Measurements from ENCODE around the gene DEFB114.
"Not testable (repeated sequence)": the region's sequence is repeated elsewhere in the genome, so short reads cannot be mapped to it uniquely, and the experiment has no call there.

The DEFB114 gene, protein sequence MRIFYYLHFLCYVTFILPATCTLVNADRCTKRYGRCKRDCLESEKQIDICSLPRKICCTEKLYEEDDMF

DNA sequence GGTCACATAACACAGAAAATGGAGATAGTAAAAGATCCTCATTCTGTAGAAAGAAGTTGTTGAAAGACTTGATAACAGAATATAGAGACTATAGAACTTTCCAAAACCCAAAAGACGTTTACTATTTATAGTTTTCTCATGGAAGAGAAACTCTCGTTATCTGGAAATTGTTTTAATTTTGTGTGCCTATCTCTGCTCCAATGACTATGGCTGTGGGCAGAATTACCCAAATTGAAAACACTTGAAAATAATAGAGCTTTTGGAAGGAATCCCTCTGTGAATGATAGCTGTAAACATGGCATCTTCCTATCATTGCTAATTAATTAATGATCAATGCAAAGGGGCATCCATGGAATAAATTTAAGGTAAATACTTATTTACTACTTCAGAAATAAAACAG is at the start of gene DEFB114:
DEFB114 (minus strand) TSS at position 101 of the 400 bp plus-strand sequence; CDS start at position 42, 59 bp downstream.
- Histone ChIP-seq H3K4me3 (no peak within 1 kb of the TSS), H3K27ac (no peak within 1 kb of the TSS)

DNA sequence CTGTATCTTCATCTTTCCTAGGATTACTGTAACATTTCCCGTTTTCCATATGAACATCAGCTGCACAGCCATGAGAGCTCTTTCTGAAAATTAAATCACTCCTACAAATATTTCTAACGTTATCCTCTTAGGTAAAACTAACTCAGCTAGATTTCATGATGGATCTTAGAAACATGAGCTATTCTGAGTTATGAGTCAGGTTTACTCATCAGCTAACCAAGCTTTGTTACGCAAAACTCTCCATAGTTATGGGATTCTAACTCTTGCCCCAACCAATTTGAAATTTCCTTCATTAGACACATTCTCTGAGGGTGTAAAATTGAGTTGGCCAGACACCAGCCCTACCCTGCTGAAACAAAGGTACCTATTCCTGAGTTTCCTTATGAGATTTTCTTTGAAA is 43.9 kb upstream of the DEFB114 start:
- no peak overlapping the region for H3K27ac ChIP-seq
- H3K4me3 ChIP-seq, result no peak overlapping the region

DNA sequence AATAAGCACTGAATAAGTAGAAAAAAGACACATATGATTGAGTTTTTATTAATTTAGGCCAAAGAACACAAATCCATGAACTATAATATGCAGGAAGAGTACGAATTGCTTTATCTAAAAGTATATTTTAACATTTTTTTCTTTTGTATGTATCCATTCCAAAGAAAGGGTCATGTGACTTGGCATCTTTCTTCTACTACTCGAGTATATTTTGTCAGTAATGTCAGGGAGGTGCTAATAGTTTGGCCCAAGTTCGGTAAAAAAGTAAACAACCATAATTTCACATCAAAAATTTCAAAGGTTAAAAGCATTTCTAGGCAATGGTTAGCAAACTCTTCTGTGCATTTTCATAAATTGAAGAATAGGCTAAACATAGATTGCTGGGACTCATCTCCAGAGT is 39.2 kb upstream of the DEFB114 start:
- no peak overlapping the region for H3K27ac ChIP-seq
- no peak overlapping the region for H3K4me3 ChIP-seq

DNA sequence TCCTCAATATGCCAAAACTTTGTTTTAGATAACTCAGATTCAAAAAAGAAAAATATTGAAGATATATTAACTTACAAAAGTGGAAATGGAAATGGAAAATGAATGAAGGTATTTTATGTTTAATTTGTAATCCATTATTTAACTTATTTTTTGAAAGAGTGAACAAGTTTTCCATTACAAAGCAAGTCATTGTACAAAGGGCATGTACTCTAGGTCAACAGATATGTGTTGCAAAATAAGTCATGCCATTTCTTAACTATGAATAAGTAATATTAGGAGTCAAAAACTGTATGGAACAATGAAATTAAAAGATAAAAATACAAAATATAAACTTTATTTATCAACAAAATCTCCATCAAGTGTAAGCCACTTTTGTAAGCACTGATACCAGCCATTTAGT is 31.3 kb upstream of the DEFB114 start:
- H3K27ac ChIP-seq, result no peak overlapping the region
- no peak overlapping the region for H3K4me3 ChIP-seq

DNA sequence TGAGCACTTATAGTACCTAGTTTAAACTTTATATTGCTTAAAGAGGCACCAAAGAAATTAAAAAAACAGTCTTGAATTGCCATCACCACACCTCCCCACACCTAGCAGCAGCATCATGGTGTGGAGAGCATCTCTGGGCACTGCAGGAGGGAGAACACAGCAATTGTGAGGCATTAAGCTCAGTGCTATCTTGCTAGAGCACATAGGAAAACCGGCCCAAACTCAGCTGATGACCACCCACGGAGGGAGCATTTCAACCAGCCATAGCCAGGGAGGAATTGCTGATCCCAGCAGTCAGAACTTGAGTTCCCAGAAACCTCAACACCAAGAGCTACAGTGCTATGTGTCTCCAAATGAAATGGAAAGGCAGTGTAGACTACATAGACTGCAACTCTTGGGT is 24.9 kb upstream of the DEFB114 start:
- Histone ChIP-seq H3K27ac (no peak overlapping the region), H3K4me3 (no peak overlapping the region)

DNA sequence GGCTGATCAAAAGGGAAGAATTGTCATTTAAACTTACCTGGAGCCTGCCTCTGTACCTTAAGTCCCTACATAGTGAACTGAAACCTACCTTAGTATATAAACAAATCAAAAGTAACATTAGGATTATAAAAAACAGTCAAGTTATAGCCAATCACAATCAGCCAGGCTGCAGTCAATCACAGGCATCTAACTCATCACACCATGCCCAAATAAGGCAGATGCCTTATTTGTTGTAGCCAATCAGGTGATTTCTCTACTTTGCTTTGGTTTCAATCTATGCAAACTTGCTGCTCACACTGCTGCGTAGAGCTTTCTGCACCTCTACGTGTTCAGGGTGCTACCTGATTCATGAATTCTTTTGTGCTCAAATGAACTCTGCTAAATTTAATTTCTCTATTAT is 23.8 kb upstream of the DEFB114 start:
- Histone ChIP-seq H3K27ac (no peak overlapping the region), H3K4me3 (no peak overlapping the region)

DNA sequence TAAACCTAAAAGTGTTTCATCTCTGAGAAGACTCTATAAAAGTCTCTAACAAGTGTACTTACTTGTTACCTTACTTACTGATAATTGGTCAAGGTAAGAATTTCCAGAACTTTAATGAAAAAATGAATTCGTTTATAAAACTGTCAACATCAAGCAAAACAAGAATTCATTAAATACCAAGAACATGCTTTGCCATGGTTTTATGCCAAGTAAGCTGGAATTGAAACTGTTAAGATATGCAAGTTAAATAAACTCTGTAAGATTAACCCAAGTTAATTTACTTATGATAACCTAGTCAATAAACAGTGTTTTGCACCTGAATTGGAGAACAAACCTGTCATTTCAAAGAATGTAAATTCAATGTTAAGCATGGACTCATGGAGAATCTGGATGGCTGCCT is 22.6 kb upstream of the DEFB114 start:
- Histone ChIP-seq H3K27ac (no peak overlapping the region), H3K4me3 (no peak overlapping the region)

DNA sequence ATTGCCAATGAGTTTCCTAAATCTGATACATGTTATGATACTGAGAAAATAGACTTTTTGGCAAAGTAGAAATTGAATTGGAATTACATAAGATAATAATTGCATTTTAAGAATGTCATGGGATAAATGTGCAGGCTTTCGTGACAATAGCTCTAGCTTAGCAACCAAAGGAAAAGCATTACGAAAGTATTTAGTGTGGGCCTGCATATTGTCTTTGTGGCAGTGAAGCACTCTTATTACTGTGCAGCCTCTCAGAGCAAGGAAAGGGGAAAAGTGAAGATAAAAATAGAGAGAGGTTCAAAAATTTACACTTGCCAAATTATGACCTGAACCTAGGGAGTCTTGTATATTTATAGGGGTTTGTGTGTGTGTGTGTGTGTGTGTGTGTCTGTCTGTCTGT is 18.1 kb upstream of the DEFB114 start:
- no peak overlapping the region for H3K27ac ChIP-seq
- H3K4me3 ChIP-seq, result no peak overlapping the region

DNA sequence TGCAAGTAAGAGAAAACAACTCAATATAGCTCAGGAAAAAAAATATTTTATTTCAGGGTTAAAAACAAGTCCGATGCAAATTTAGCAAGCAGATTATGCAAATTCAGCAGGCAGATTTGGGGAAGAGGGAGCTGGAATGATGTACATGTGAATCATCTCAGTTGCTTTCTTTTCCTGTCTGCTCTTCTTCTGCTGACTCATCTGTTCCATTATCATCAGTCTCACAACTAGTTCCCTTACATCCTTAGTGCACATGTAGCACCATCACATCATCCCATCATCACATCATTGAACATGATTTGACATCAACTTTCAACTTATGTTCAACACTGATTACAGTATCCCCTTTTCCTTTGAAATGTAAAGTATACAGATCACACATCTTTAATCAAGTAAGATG is 16.9 kb upstream of the DEFB114 start:
- Histone ChIP-seq H3K27ac (no peak overlapping the region), H3K4me3 (no peak overlapping the region)

DNA sequence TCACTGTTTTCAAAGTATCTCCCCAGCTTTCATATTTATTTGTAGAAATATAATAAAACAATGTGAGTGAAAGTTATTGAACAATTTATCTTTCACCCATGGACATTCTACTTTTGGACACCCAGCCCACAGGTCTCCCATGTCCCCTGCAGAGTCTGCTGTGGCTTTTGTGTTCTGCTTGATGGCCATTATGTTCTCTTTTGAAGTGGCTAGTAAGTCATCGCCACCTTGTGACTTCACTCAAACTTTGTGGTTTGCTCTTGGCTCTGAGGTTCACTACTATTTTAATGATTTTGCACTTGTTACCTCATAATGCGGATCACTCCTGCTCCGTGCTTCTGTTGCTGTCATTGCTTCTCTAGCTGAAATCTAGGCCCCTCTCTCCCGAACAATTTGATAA is 15.6 kb upstream of the DEFB114 start:
- no peak overlapping the region for H3K4me3 ChIP-seq
- H3K27ac ChIP-seq, result no peak overlapping the region

DNA sequence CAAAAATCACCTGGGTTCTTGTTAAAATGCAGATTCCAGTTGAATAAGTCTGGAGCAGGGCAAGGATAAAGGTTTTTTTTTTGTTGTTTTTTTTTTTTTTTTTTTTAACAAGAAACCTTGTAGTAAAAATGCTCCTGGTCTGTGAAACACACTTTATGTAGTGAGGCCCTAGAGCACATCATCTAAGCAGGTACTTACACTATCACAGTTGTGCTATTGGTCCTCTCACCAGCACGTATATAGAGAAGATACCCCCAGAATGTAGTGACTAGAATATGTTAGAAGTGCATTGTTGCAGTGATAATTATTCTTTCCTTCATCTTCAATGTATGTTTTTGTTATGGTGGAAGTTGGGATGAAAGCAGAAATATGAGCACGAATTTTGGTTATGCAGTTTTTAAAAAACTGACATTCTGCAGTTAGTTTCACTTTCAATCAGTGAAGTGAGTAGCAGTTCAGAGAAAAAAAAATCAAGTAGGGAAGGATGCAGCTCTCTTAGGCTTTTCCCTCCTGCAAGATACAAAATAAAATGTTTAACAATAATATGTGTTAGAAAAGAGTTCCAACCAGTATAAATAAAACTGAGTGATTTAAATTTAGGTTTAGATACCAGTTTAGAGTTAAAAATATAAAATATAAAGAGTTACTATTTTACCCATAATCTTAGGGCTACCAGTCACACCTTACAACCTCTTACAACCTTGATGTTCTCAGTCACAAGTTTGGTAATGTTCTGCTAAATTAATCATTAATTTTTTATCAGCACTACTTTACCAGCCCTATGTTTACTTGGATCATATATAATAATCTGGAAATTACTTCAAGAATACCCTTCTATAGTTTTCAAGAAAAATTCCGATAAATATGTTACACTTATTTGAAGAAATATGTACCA is 14.6 kb upstream of the DEFB114 start:
- no peak overlapping the region for H3K4me3 ChIP-seq
- H3K27ac ChIP-seq, result no peak overlapping the region

DNA sequence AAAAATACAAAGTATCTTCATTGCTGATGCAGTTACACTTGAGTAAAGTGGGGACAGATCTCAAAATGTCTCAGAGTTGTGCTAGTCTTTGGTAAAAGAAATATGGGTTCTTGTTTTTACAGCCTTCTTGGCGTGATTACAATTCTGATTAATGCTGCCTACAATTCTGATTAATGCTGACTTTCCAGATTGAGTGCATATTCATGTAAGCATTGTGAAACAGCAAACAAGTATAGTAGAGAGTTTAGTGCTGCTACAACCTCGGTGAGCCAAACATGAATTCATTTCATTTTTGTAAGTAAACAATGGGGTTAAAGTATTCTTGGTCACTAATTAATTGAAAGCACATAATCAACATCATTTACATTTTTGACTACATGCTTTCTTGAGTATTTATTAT is 5.6 kb upstream of the DEFB114 start, which contains the start of gene DEFB113:
DEFB113 (minus strand) TSS at position 21 of the 400 bp plus-strand sequence; CDS start at position 21, 0 bp downstream.
- no peak within 1 kb of the TSS for H3K4me3 ChIP-seq
- H3K27ac ChIP-seq, result no peak within 1 kb of the TSS

DNA sequence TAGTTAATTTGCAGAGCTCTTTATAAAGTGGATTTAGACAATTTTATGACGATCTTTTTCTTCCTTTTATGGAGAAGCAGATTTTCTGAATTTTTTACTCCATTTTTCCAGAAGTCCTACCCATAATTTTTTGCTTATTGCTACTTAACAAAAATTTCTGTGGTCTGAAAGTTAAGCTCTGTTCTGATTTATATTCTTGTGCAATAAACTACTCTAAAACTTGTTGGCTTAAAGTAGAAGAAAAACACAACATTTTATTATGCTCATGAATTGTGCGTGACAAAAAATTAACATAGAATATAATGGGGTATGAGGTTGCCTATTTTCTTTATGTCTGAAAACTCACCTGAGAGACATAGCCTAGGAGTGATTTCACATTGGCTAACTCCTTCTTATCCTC is 2.9 kb upstream of the DEFB114 start:
- H3K27ac ChIP-seq, result no peak overlapping the region
- no peak overlapping the region for H3K4me3 ChIP-seq

DNA sequence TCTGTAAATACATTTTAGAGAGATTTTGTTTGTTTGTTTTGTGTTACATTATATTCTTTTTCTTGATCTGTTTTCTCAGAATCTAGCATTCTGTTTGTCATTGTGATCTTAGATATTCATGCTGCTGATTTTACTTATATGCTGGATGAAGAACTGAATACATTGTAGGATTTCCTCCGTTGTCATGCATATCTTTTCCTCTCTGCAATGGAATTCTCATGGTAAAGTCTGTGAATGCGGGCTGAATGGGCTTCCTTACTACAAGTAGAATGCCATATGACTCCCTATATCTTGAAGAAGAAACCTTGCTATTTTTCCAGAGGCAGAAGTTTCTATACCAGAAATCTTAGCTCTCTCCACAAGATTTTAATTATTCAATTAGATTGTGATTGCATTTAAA is 2.4 kb upstream of the DEFB114 start:
- H3K27ac ChIP-seq, result no peak overlapping the region

DNA sequence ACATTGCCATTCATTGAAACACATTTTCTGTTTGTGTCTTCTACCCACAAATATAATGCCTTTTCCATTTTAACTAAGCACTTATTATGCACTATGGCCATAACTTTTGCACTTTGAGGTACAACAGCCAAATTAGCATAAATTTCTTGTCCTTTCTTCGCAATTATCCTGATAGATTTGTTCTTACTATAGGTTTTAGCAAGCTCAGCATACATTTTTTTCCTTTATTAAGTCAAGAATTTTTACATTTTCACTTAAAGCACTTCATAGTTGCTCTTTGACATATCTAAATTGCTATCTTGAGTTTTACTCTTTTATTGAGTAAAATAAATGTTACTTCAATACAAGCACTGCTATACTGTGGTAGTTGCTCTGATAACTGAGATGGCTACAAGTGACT is 5.8 kb downstream of the DEFB114 start:
- no peak overlapping the region for H3K27ac ChIP-seq
- no peak overlapping the region for H3K4me3 ChIP-seq

More for the DNA sequence above, 2.4 kb upstream of the DEFB114 start:
- no peak overlapping the region for H3K4me3 ChIP-seq

DNA sequence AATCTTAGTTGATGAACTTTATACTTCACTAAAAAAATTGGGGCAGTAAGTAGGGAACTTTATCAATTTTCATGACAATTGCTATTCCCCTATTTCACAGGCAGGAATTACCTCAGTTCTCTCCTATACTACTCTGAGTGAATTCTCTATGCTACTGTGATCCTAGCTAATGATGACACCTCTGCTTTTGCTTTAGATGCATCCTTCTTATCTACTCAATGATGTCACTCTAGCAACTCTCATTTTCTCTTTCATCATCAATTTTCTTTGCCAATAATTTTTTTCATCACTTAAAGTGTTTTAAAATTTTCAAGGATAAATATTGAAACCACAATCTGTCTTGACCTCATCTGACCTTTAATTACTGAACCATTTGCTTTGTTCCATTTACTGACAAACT is 8.1 kb downstream of the DEFB114 start:
- no peak overlapping the region for H3K4me3 ChIP-seq
- H3K27ac ChIP-seq, result no peak overlapping the region

DNA sequence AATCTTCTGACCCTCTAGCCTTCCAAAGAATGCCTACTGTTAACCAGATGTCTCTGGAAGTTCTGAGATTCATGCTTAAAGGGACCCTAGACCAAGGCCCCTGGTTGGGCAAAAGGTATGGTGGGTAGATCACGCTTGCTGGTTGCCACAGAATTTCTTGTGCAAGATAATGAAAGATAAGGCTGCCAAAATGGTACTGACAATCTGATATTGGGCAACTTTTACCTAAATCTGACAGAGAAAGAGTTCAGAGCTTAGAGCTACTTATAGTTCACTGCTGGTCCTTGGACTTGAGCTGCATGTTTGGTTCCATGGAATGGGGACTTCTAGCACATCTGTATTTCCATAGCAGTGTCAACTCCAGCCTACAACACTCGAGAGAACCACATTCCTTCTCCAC is 12.0 kb downstream of the DEFB114 start:
- H3K4me3 ChIP-seq, result no peak overlapping the region
- no peak overlapping the region for H3K27ac ChIP-seq

DNA sequence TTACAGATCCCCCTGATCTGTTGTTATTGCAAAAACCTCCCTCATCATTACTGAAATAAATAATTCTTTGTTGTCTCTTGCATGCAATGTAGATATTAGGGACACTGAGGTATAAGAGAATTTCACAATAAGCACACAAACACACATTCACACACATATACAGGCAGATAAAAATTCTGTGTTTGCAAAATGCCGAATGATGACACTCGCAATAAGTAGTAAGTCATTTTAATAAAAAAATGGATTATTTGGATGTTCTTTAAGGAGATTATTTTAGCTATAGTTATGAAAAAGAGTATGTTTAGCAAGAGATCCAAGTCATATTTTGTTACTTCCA is 13.6 kb downstream of the DEFB114 start:
- H3K27ac ChIP-seq, result no peak overlapping the region

DNA sequence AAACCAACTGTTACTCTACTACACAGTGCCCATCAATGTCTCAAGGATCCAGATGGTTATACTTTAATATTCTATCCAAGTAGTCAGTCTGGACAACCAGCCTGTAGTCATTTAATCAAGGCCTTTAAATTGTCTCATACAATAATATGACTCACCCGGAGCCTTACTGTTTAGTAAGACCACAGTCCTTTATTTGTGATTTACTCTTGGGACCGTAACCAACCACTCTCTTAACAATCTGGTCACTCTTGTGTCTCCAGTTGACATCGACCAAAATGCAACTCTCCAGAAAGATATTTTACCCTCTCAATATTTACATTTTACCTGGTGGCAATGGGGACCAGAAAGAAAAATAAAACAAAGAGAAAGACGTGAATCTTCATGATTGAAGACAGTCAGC is 14.9 kb downstream of the DEFB114 start:
- no peak overlapping the region for H3K27ac ChIP-seq
- no peak overlapping the region for H3K4me3 ChIP-seq

More for the DNA sequence above, 13.6 kb downstream of the DEFB114 start:
- H3K4me3 ChIP-seq, result no peak overlapping the region

DNA sequence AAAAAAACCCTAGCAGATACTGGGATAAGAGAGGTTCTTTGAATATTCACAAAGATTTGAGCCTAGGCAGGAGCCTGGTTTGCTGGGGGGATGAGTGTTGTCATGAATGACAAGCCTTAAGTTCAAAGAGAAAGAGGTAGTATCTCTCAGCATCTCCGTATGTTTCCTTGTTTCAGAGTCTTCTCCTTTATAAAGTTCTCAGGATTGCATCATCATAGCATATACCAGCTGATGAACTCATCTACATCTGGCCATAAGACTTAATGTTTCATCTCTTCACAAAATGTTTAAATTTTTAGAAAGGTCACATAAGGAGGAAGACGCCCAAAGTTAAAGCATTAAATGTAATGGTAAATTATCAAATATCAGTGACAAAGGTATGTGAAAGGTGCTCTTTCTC is 17.1 kb downstream of the DEFB114 start:
- no peak overlapping the region for H3K4me3 ChIP-seq
- no peak overlapping the region for H3K27ac ChIP-seq

DNA sequence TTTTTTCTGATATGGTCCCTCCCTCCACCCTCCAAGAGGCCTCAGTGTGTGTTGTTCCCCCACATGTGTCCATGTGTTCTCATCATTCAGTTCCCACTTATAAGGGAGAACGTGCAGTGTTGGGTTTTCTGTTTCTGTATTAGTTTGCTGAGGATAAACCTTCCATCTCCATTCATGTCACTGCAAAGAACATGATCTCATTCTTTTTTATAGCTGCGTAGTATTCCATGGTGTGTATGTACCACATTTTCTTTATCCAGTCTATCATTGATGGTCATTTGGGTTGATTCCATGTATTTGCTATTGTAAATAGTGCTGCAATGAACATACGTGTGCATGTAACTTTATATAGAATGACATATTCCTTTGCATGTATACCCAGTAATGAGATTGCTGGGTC is 19.9 kb downstream of the DEFB114 start:
- not testable (repeated sequence) for H3K27ac ChIP-seq, H3K4me3 ChIP-seq

DNA sequence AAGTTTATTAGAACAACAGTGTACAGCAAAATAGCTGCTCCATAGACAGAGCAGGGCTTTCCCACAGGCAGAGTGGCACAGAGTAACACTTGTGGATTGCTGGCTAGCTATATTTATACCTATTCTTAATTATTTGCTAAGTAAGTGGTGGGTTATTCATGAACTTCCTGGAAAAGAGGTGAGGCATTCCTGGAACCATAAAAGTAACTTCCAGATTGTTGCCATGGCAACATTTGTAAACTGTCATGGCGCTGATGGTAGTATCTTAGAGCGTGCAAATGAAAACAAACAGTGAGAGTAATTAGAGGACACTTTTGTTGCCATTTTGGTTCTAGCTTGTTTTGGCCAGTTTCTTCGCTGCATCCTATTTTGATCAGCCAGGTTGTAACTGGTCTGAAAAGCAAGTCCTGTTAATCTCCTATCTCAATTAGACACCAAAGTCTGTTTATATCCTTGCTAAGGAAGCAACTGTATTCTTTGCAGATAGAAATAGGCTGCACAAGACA is 23.9 kb downstream of the DEFB114 start:
- Histone ChIP-seq H3K4me3 (no peak overlapping the region), H3K27ac (no peak overlapping the region)
